ENCODE results near the gene AUTS2. TPM values are rescaled to one million over a fixed set of nuclear protein-coding genes. Genes with fewer than 3 reads are reported as not detected.

AUTS2 gene
- total and polyA plus RNA-seq, 2 donors (not counting 1 experiment from before 2014, with no cell fraction given) = 0.60 to 9.1 TPM

DNA sequence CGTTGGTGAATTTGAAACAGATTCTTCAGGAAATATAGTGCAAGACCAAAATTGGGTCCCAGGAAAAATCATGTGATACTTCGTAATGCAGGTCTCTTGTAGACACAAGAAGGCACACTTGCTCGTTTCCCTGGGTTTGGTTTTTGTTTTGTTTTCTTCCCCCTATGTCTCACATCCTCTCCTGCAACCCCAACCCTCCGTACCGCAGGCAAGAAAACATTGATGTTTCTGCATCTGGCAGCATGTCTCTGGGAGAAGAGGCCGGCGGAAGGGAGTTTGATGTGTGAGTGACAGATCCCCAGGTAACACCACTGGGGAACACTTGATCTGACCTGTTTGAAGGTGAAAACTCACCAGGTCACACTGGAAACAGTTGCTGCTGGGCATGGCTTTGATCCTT, 718.5 kb downstream of the AUTS2 start:
- no peaks in the 10 kb centered on the region for H3K79me2 ChIP-seq (ENCODE audit: control insufficient read depth, insufficient read depth, low read length)
- no peak overlapping the region for H2AFZ ChIP-seq (ENCODE audit: low read length)

DNA sequence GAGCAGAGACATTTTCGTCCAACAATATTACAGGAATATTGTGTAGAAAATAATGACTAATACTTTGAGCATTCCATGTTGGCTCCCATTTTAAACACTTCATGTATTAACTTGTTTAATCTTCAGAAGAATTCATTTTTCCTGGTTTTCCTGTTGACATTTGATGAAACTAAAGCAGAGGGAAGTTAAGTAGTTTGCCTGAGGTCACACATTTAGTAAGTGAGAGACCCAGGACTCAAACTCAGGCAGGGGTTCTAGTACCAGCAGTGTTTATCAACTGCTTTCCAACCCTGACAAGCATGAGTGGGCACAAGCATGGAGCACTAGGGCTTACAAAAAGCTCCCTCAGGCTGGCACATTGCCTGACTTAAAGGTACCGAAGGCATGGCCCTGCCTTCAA, 719.1 kb downstream of the AUTS2 start:
- no peak overlapping the region for H3K27ac ChIP-seq (ENCODE audit: insufficient read depth, low read length)
- no peaks in the 10 kb centered on the region for H3K4me1 ChIP-seq (ENCODE audit: control insufficient read depth, extremely low read depth, insufficient read depth, low read length)
- no peaks in the 10 kb centered on the region for H3K79me2 ChIP-seq (ENCODE audit: control insufficient read depth, insufficient read depth, low read length)
- no peaks in the 10 kb centered on the region for H3K9me3 ChIP-seq (ENCODE audit: control insufficient read depth, insufficient read depth, low read depth, low read length)
- DNase-seq (ENCODE audit: low read depth in 2 of 2) = peak; percentile 39 to 66
- no peaks in the 10 kb centered on the region for H3K27me3 ChIP-seq (ENCODE audit: control insufficient read depth, insufficient read depth, low read length)
- no peaks in the 10 kb centered on the region for H3K36me3 ChIP-seq (ENCODE audit: control insufficient read depth, insufficient read depth, low read length)
- no peak overlapping the region for H3K4me3 ChIP-seq (replicated peaks in 1 of 4; ENCODE audit: control extremely low read depth in 1 of 4, insufficient read depth in 1 of 4, low read depth in 3 of 4, low read length in 4 of 4)
- TF ChIP-seq, protein P1, sequence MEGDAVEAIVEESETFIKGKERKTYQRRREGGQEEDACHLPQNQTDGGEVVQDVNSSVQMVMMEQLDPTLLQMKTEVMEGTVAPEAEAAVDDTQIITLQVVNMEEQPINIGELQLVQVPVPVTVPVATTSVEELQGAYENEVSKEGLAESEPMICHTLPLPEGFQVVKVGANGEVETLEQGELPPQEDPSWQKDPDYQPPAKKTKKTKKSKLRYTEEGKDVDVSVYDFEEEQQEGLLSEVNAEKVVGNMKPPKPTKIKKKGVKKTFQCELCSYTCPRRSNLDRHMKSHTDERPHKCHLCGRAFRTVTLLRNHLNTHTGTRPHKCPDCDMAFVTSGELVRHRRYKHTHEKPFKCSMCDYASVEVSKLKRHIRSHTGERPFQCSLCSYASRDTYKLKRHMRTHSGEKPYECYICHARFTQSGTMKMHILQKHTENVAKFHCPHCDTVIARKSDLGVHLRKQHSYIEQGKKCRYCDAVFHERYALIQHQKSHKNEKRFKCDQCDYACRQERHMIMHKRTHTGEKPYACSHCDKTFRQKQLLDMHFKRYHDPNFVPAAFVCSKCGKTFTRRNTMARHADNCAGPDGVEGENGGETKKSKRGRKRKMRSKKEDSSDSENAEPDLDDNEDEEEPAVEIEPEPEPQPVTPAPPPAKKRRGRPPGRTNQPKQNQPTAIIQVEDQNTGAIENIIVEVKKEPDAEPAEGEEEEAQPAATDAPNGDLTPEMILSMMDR (conservative IDR thresholded peaks at IDR 0.05 in 1 of 2, IDR thresholded peaks at IDR 0.05 in 1 of 2; ENCODE audit: low read depth in 1 of 2, low read length in 2 of 2) = no peak
- no peak for TF ChIP-seq EZH2 (IDR thresholded peaks at IDR 0.05; ENCODE audit: low read length, missing control alignments)
- H3K4me2 ChIP-seq (ENCODE audit: extremely low read depth, insufficient read depth, low read length) = peak overlapping the region; percentile 8
- H3K9ac ChIP-seq (ENCODE audit: insufficient read depth, low read length) = no peak overlapping the region
- no peaks in the 10 kb centered on the region for H4K20me1 ChIP-seq (ENCODE audit: control insufficient read depth, extremely low read depth, insufficient read depth, low read length)
- H2AFZ ChIP-seq (ENCODE audit: low read length) = no peak overlapping the region

More for the DNA sequence above, 718.5 kb downstream of the AUTS2 start:
- no peak overlapping the region for H3K4me2 ChIP-seq (ENCODE audit: extremely low read depth, insufficient read depth, low read length)
- H3K4me3 ChIP-seq (replicated peaks in 1 of 4; ENCODE audit: control extremely low read depth in 1 of 4, insufficient read depth in 1 of 4, low read depth in 3 of 4, low read length in 4 of 4) = no peak overlapping the region
- H3K27me3 ChIP-seq (ENCODE audit: control insufficient read depth, insufficient read depth, low read length) = no peaks in the 10 kb centered on the region
- no peaks in the 10 kb centered on the region for H4K20me1 ChIP-seq (ENCODE audit: control insufficient read depth, extremely low read depth, insufficient read depth, low read length)
- H3K36me3 ChIP-seq (ENCODE audit: control insufficient read depth, insufficient read depth, low read length) = no peaks in the 10 kb centered on the region
- H3K9ac ChIP-seq (ENCODE audit: insufficient read depth, low read length) = no peak overlapping the region
- no peak for TF ChIP-seq EZH2 (IDR thresholded peaks at IDR 0.05; ENCODE audit: low read length, missing control alignments)
- TF ChIP-seq, protein P1 (conservative IDR thresholded peaks at IDR 0.05 in 1 of 2, IDR thresholded peaks at IDR 0.05 in 1 of 2; ENCODE audit: low read depth in 1 of 2, low read length in 2 of 2) = no peak
- H3K9me3 ChIP-seq (ENCODE audit: control insufficient read depth, insufficient read depth, low read depth, low read length) = no peaks in the 10 kb centered on the region
- DNase-seq (ENCODE audit: low read depth in 2 of 2) = no peak
- H3K27ac ChIP-seq (ENCODE audit: insufficient read depth, low read length) = no peak overlapping the region
- H3K4me1 ChIP-seq (ENCODE audit: control insufficient read depth, extremely low read depth, insufficient read depth, low read length) = no peaks in the 10 kb centered on the region

DNA sequence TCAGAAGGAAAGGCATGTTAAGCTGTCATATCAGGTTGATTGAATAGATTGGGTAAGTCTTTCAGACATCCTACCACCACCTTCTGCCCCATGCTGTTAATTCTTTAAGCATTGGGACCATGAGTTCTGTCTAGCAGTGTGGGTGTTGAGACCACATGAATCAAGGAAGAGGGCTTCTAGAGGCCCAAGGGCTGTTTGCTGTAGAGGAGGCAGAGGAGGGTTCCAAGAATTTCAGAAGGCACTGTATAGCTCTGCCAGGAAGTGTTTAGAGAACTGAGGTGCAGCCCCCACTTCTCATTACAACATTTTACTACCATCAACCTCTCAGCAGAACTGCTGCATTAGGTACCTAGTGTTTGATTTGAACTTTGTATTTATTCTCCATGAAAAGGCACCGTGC, 720.2 kb downstream of the AUTS2 start:
- Histone ChIP-seq H3K27ac (ENCODE audit: insufficient read depth, low read length) (no peak overlapping the region), H3K9ac (ENCODE audit: insufficient read depth, low read length) (no peak overlapping the region), H3K27me3 (ENCODE audit: control insufficient read depth, insufficient read depth, low read length) (no peaks in the 10 kb centered on the region), H2AFZ (ENCODE audit: low read length) (no peak overlapping the region), H3K4me3 (replicated peaks in 1 of 4; ENCODE audit: control extremely low read depth in 1 of 4, insufficient read depth in 1 of 4, low read depth in 3 of 4, low read length in 4 of 4) (no peak overlapping the region), H3K36me3 (ENCODE audit: control insufficient read depth, insufficient read depth, low read length) (no peaks in the 10 kb centered on the region), H3K4me2 (ENCODE audit: extremely low read depth, insufficient read depth, low read length) (no peak overlapping the region), H3K79me2 (ENCODE audit: control insufficient read depth, insufficient read depth, low read length) (no peaks in the 10 kb centered on the region), H3K4me1 (ENCODE audit: control insufficient read depth, extremely low read depth, insufficient read depth, low read length) (no peaks in the 10 kb centered on the region), H3K9me3 (ENCODE audit: control insufficient read depth, insufficient read depth, low read depth, low read length) (no peaks in the 10 kb centered on the region), H4K20me1 (ENCODE audit: control insufficient read depth, extremely low read depth, insufficient read depth, low read length) (no peaks in the 10 kb centered on the region)
- DNase-seq (ENCODE audit: low read depth in 2 of 2) = no peak
- no peak for TF ChIP-seq EZH2 (IDR thresholded peaks at IDR 0.05; ENCODE audit: low read length, missing control alignments)
- TF ChIP-seq, protein P1 (conservative IDR thresholded peaks at IDR 0.05 in 1 of 2, IDR thresholded peaks at IDR 0.05 in 1 of 2; ENCODE audit: low read depth in 1 of 2, low read length in 2 of 2) = no peak
